ENCODE measurements around the gene DOK6.

DOK6 gene

DNA sequence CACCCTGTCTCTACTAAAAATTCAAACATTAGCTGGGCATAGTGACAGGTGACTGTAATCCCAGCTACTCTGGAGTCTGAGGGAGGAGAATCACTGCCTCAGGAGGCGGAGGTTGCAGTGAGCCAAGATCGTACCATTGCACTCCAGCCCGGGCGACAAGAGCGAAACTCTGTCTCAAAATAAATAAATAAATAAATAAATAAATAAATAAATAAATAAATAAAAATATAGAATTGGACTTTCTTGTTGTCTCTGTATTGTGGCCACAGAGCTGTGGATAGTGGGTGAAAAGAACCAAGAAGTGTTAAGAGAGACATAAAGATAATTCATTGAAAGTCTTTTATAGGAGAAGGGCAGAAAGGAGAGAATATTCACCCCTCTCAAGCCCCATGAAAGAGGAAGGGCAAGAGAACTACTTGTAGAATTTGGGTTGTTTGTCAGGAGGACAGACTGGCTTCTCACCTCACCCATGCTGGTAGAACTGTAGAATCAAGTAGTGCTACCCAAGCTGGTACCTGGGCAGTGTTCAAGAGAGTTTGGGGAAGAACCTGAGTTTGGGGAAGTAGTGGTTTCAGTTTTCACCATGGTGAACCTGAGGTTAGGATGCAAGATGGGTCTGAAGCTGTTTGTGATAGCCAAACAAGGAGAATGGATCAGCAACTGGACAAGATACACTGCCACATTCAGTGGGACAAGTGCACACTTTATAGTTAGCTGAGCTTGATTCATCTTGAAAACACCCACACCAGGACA lies 290.5 kb downstream of the DOK6 start:
- H3K4me2 ChIP-seq (ENCODE audit: low read length), result no peak overlapping the region
- no peaks in the 10 kb centered on the region for H3K27me3 ChIP-seq (ENCODE audit: control insufficient read depth, insufficient read depth, low read length)
- no peak overlapping the region for H3K4me3 ChIP-seq (ENCODE audit: low read length)
- no peak overlapping the region for H3K9ac ChIP-seq (ENCODE audit: low read depth, low read length)
- no peaks in the 10 kb centered on the region for H3K36me3 ChIP-seq (ENCODE audit: insufficient read depth, low read length)
- H3K4me1 ChIP-seq (ENCODE audit: control insufficient read depth, insufficient read depth, low read length), result peaks cover 27% of the 10 kb centered on the region
- no peaks in the 10 kb centered on the region for H3K9me3 ChIP-seq (replicated peaks; ENCODE audit: low read length)

DNA sequence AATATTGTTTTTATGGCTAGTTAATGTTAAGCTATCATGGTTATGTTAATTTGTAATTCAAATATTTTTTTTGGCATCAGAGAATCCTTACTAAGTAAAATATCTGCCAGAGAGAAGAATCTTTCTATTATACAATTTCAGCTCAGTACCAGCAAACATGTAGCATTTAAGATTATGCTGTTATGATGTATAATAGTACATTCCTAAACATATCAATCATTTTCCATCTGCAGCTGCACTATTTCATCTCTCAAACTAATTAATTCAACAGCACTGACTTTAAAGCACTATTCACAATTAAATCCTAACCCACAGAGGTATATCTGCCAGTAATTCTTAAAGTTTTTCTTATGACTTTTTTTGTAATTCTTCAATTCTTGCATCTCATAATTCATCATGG lies 296.4 kb downstream of the DOK6 start:
- no peak overlapping the region for H3K9ac ChIP-seq (ENCODE audit: low read depth, low read length)
- H3K4me1 ChIP-seq (ENCODE audit: control insufficient read depth, insufficient read depth, low read length), result no peaks in the 10 kb centered on the region
- H3K36me3 ChIP-seq (ENCODE audit: insufficient read depth, low read length), result no peaks in the 10 kb centered on the region
- no peaks in the 10 kb centered on the region for H3K27me3 ChIP-seq (ENCODE audit: control insufficient read depth, insufficient read depth, low read length)
- no peak overlapping the region for H3K4me2 ChIP-seq (ENCODE audit: low read length)
- no peak overlapping the region for H3K4me3 ChIP-seq (ENCODE audit: low read length)
- no peaks in the 10 kb centered on the region for H3K9me3 ChIP-seq (replicated peaks; ENCODE audit: low read length)

DNA sequence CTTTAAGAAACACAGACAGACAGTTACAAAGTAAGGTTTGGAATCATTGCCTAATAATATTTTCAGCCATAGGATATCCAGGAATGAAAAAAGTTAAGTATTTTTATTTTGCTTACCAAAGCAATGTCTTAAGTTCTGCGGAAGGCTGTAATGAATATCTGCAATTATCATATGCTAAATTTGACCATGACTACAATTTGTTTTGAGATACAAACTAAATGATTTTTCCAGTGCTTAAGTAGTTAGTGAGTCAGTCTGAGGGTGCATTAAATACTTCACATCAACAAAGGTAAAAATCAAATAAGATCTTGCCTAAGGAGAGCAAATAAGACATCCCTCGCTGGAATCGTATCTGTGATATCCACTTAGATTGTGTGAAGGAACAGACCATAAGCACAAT lies 297.0 kb downstream of the DOK6 start:
- Histone ChIP-seq H3K36me3 (ENCODE audit: insufficient read depth, low read length) (no peaks in the 10 kb centered on the region), H3K9ac (ENCODE audit: low read depth, low read length) (no peak overlapping the region), H3K27me3 (ENCODE audit: control insufficient read depth, insufficient read depth, low read length) (no peaks in the 10 kb centered on the region), H3K4me3 (ENCODE audit: low read length) (no peak overlapping the region), H3K4me2 (ENCODE audit: low read length) (no peak overlapping the region), H3K4me1 (ENCODE audit: control insufficient read depth, insufficient read depth, low read length) (no peaks in the 10 kb centered on the region), H3K9me3 (replicated peaks; ENCODE audit: low read length) (no peaks in the 10 kb centered on the region)

DNA sequence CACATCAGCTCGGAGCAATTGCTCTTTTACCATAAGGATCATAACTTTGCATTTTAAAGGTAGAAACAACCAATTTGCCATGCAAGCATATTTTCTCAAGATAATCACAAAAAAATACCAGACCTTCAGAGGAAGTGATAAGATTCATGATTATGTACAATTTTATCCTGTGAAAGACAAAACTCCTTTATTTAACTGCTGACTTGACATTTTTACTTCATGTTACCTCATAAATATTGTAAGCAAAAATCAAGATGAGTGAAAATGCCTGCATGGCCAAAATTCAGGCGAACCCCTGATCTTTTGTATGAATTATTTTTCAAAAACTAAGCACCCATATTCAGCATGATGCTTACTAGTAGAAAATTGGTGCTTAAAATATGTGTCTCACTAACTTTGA lies 300.6 kb downstream of the DOK6 start:
- Histone ChIP-seq H3K9ac (ENCODE audit: low read depth, low read length) (no peak overlapping the region), H3K4me2 (ENCODE audit: low read length) (no peak overlapping the region), H3K4me3 (ENCODE audit: low read length) (no peak overlapping the region), H3K36me3 (ENCODE audit: insufficient read depth, low read length) (no peaks in the 10 kb centered on the region), H3K9me3 (replicated peaks; ENCODE audit: low read length) (no peaks in the 10 kb centered on the region), H3K27me3 (ENCODE audit: control insufficient read depth, insufficient read depth, low read length) (no peaks in the 10 kb centered on the region), H3K4me1 (ENCODE audit: control insufficient read depth, insufficient read depth, low read length) (no peaks in the 10 kb centered on the region)

DNA sequence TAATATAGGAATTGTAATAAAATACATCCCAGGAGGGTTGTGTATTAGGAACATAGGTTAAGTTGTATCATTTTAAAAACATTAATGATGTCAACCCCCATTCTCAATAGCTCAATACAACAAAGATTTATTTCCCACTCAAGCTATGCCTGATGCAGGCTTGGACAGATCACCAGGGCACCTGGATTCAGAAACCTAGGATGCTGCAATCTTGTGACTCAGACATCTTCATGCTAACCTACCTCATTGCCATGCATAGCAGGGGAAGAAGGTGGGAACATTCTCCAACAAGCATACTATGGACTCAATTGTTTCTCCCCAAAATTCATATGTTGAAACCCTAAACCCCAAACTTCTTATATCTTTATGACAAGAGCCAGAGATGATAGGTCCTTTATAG lies 302.8 kb downstream of the DOK6 start:
- Histone ChIP-seq H3K36me3 (ENCODE audit: insufficient read depth, low read length) (no peaks in the 10 kb centered on the region), H3K27me3 (ENCODE audit: control insufficient read depth, insufficient read depth, low read length) (no peaks in the 10 kb centered on the region), H3K9ac (ENCODE audit: low read depth, low read length) (no peak overlapping the region), H3K9me3 (replicated peaks; ENCODE audit: low read length) (no peaks in the 10 kb centered on the region), H3K4me1 (ENCODE audit: control insufficient read depth, insufficient read depth, low read length) (no peaks in the 10 kb centered on the region), H3K4me3 (ENCODE audit: low read length) (no peak overlapping the region), H3K4me2 (ENCODE audit: low read length) (no peak overlapping the region)

DNA sequence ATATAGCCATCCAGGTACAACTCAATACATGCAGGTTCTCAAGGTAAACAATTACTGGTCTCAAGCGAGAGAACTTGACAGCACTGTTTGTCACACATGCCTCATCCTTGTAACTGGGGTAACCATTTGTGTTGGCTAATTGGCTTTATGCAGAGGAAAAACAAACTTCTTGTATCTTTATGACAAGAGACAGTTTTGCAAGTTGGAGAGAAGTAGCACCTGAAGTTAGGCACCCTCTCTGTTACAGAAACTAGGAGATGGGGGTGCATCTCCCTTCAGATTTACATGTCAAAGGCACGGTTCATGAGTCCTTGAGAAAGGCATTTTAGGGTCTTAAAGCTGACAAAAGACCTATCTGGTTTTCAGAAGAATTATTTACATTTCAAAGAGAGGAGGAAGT lies 305.3 kb downstream of the DOK6 start:
- Histone ChIP-seq H3K27me3 (ENCODE audit: control insufficient read depth, insufficient read depth, low read length) (no peaks in the 10 kb centered on the region), H3K36me3 (ENCODE audit: insufficient read depth, low read length) (no peaks in the 10 kb centered on the region), H3K4me1 (ENCODE audit: control insufficient read depth, insufficient read depth, low read length) (no peaks in the 10 kb centered on the region), H3K4me3 (ENCODE audit: low read length) (no peak overlapping the region), H3K9ac (ENCODE audit: low read depth, low read length) (no peak overlapping the region), H3K9me3 (replicated peaks; ENCODE audit: low read length) (no peaks in the 10 kb centered on the region), H3K4me2 (ENCODE audit: low read length) (no peak overlapping the region)

DNA sequence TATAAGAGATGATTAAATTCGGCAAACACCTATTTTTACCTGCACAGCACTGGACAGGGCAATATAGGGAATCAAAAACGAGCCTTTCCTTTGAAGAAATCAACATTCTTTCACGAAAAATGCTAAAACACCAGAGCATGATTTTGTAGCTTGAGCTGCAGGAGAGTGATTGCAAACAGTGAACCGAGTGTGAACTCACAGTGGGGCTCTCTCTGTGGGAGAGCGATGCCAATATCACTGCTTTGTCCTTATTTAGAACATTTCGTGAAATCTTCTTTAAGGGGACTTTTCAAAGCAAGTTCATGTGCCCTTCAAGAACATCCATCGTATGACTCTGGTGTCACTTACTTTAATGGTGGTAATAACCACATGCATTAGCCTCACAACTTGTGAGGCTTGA lies 308.2 kb downstream of the DOK6 start:
- no peaks in the 10 kb centered on the region for H3K9me3 ChIP-seq (replicated peaks; ENCODE audit: low read length)

DNA sequence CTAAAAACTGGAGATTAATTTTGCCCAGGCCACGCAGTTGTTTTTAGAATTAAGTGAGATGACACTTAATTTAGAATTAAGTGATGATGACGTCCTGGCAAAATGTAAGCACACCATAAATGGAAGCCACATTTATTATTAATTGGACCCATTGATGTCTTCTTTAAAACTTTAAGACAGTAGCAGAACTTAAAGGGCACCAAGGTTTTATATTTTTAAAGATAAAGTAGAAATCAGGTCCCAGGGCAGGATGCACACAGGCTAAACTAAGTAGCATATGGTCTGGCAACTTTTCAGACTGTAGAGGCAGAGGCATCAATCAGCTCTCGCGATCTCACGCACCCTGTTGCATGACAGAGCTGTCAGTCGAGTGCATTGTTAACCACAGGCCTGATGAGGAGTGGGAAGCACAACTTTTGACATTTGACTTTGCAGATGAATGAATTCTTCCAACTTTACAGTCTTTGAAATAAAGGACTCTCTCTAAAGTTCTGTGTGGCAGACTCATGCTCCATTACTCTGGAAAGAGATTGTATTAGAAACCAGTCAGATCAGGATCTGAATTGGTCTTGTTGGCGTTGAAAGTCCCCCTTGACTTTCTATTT lies 314.6 kb downstream of the DOK6 start:
- H3K9me3 ChIP-seq (replicated peaks; ENCODE audit: low read length), result peaks cover 13% of the 10 kb centered on the region
- H3K27me3 ChIP-seq (ENCODE audit: control insufficient read depth, insufficient read depth, low read length), result no peaks in the 10 kb centered on the region
- no peaks in the 10 kb centered on the region for H3K36me3 ChIP-seq (ENCODE audit: insufficient read depth, low read length)
- no peak overlapping the region for H3K4me2 ChIP-seq (ENCODE audit: low read length)
- no peak overlapping the region for H3K9ac ChIP-seq (ENCODE audit: low read depth, low read length)
- no peaks in the 10 kb centered on the region for H3K4me1 ChIP-seq (ENCODE audit: control insufficient read depth, insufficient read depth, low read length)
- H3K4me3 ChIP-seq (ENCODE audit: low read length), result no peak overlapping the region

More for the DNA sequence above, 308.2 kb downstream of the DOK6 start:
- Histone ChIP-seq H3K4me2 (ENCODE audit: low read length) (no peak overlapping the region), H3K4me1 (ENCODE audit: control insufficient read depth, insufficient read depth, low read length) (no peaks in the 10 kb centered on the region), H3K4me3 (ENCODE audit: low read length) (no peak overlapping the region), H3K9ac (ENCODE audit: low read depth, low read length) (no peak overlapping the region), H3K36me3 (ENCODE audit: insufficient read depth, low read length) (no peaks in the 10 kb centered on the region), H3K27me3 (ENCODE audit: control insufficient read depth, insufficient read depth, low read length) (no peaks in the 10 kb centered on the region)

DNA sequence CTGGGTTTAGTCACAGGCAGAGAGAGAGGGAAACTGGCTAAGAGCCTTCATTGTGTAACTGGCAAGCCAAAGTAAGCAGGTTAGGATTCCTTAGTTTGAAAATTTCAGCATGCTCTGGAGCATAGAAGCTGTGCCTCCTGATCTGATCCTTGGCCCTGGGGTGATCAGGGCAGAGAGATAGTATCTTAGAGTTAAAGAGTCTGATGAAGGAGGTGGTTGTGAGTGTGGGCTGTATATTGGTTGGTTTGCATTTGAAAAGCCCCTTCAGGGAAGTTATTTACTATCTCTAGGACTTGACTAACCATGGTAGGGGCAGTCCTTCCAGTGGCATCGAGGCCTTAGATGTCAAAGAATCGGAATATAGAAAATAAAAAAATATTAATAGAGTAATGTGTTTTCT lies 316.9 kb downstream of the DOK6 start:
- H3K4me3 ChIP-seq (ENCODE audit: low read length), result no peak overlapping the region
- no peaks in the 10 kb centered on the region for H3K27me3 ChIP-seq (ENCODE audit: control insufficient read depth, insufficient read depth, low read length)
- no peak overlapping the region for H3K4me2 ChIP-seq (ENCODE audit: low read length)
- H3K4me1 ChIP-seq (ENCODE audit: control insufficient read depth, insufficient read depth, low read length), result no peaks in the 10 kb centered on the region
- H3K9me3 ChIP-seq (replicated peaks; ENCODE audit: low read length), result peaks cover 13% of the 10 kb centered on the region
- H3K9ac ChIP-seq (ENCODE audit: low read depth, low read length), result no peak overlapping the region
- no peaks in the 10 kb centered on the region for H3K36me3 ChIP-seq (ENCODE audit: insufficient read depth, low read length)

DNA sequence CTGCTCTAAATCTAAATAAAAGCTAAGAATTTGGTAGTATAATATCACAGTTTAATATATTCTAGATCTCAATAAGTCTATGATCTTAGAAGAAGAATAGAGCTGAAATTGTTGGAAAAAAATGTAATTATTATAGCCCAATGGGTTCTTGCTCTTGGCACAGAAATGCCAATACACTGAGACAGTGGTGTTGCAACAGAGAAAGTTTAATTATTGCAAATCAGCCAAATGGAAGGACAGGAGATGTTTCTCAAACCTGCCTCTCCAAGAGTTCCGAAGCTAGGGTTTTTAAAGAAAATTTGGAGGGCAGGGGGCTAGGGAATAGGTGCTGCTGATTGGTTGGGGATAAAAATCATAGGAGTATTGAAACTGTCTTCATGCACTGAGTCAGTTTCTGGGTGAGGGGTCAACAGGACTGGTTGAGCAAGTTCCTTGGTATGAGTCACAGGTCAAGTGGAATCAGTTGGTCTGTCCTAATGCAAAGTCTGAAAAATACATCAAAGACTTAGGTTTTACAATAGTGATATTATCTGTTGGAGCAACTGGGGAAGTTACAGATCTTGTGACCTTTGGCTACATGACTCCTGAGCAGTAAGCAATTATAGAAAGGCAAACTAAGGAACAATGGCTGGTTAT lies 318.3 kb downstream of the DOK6 start:
- no peak overlapping the region for H3K4me3 ChIP-seq (ENCODE audit: low read length)
- no peaks in the 10 kb centered on the region for H3K36me3 ChIP-seq (ENCODE audit: insufficient read depth, low read length)
- no peaks in the 10 kb centered on the region for H3K27me3 ChIP-seq (ENCODE audit: control insufficient read depth, insufficient read depth, low read length)
- no peak overlapping the region for H3K4me2 ChIP-seq (ENCODE audit: low read length)
- H3K9me3 ChIP-seq (replicated peaks; ENCODE audit: low read length), result peaks cover 13% of the 10 kb centered on the region
- H3K4me1 ChIP-seq (ENCODE audit: control insufficient read depth, insufficient read depth, low read length), result no peaks in the 10 kb centered on the region
- no peak overlapping the region for H3K9ac ChIP-seq (ENCODE audit: low read depth, low read length)

DNA sequence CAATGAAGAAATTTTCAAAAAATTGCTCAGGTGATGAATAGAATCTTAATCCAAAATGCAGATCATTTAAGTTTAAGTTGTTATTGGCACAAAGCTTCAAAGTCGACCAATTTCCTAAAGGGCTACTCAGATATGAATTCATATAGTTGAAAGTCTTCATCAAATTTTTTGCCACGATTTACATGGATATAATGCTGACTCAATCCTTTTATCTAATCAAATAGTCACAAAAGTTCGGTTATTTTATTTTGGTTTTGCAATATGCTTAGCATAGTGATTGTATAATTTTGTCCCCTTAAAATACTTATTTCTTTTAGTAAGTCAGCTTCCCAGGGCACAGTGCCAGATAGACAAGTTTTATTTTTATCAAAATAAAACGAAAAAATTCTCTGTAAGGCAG lies 319.7 kb downstream of the DOK6 start:
- Histone ChIP-seq H3K4me3 (ENCODE audit: low read length) (no peak overlapping the region), H3K4me2 (ENCODE audit: low read length) (no peak overlapping the region), H3K36me3 (ENCODE audit: insufficient read depth, low read length) (no peaks in the 10 kb centered on the region), H3K4me1 (ENCODE audit: control insufficient read depth, insufficient read depth, low read length) (no peaks in the 10 kb centered on the region), H3K27me3 (ENCODE audit: control insufficient read depth, insufficient read depth, low read length) (no peaks in the 10 kb centered on the region), H3K9me3 (replicated peaks; ENCODE audit: low read length) (peaks cover 13% of the 10 kb centered on the region), H3K9ac (ENCODE audit: low read depth, low read length) (no peak overlapping the region)

DNA sequence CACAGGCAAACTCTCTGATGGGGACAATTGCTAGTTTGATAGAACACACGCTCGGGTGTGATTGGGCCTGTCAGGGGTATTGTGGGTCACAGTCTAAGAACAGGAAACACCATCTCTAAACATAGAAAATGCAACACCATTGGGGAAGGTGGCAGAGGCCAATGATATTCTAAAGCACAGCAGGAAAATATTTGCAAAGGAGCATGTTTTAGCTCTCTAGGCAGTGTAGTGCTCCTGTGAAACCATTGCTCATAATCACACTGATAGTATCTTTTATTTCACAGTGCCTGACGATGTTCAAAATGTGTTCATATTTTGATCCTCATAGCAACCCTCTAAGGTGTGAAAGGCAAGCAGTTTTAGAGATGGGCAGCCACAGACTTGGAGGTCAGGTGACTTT lies 322.7 kb downstream of the DOK6 start:
- Histone ChIP-seq H3K9ac (ENCODE audit: low read depth, low read length) (no peak overlapping the region), H3K4me3 (ENCODE audit: low read length) (no peak overlapping the region), H3K4me2 (ENCODE audit: low read length) (no peak overlapping the region), H3K36me3 (ENCODE audit: insufficient read depth, low read length) (no peaks in the 10 kb centered on the region), H3K4me1 (ENCODE audit: control insufficient read depth, insufficient read depth, low read length) (no peaks in the 10 kb centered on the region), H3K27me3 (ENCODE audit: control insufficient read depth, insufficient read depth, low read length) (no peaks in the 10 kb centered on the region), H3K9me3 (replicated peaks; ENCODE audit: low read length) (peaks cover 6% of the 10 kb centered on the region)
